Stimulated activated CD4-positive, alpha-beta T cell treated with anti-CD3 and anti-CD28 coated beads, Interleukin-2, amount 100 ng/mL, for 4 hours (primary cell): Measurements from ENCODE around the gene PNRC1.
"Not testable (repeated sequence)": the region's sequence is repeated elsewhere in the genome, so short reads cannot be mapped to it uniquely, and the experiment has no call there.

ENCODE experiments used
- DNase-seq: peaks from one replicate; pipeline ENCODE4 v3.0.0-alpha.2; 2020; ENCODE audit warnings: low read depth

PNRC1 gene

GRCh38 chr6:89059227-89059626 is 21.3 kb upstream of the PNRC1 start:
- DNase-seq = no peak

- DNase-seq = no peak
These were observed 16.7 kb upstream of the PNRC1 start for GRCh38 chr6:89063881-89064280.

GRCh38 chr6:89064931-89065330 is 15.6 kb upstream of the PNRC1 start:
- DNase-seq = not testable (repeated sequence)

- not testable (repeated sequence) for DNase-seq
These were observed 14.4 kb upstream of the PNRC1 start for GRCh38 chr6:89066121-89066520.

GRCh38 chr6:89066940-89067646 is 13.5 kb upstream of the PNRC1 start:
- no peak for DNase-seq

GRCh38 chr6:89067796-89068195 is 12.8 kb upstream of the PNRC1 start:
- DNase-seq = no peak

GRCh38 chr6:89068695-89069094 is 11.9 kb upstream of the PNRC1 start:
- no peak for DNase-seq

GRCh38 chr6:89069536-89070163 is 10.9 kb upstream of the PNRC1 start:
- DNase-seq = no peak

GRCh38 chr6:89071036-89071435 is 9.5 kb upstream of the PNRC1 start:
- no peak for DNase-seq

GRCh38 chr6:89073014-89073620 is 7.4 kb upstream of the PNRC1 start:
- no peak for DNase-seq

GRCh38 chr6:89073840-89074239 is 6.7 kb upstream of the PNRC1 start:
- no peak for DNase-seq

GRCh38 chr6:89079511-89080234 is 878 bp upstream of the PNRC1 start:
- DNase-seq = peak; percentile 32

- no peak for DNase-seq
These were observed 525 bp downstream of the PNRC1 start for GRCh38 chr6:89081129-89081422.

GRCh38 chr6:89081423-89082322 is 1.1 kb downstream of the PNRC1 start:
- DNase-seq = peak; percentile 97

GRCh38 chr6:89082486-89082891 is 1.9 kb downstream of the PNRC1 start:
- DNase-seq = no peak

- DNase-seq = no peak
These were observed 4.0 kb downstream of the PNRC1 start for GRCh38 chr6:89084542-89084941.

GRCh38 chr6:89084954-89085353 is 4.4 kb downstream of the PNRC1 start:
- DNase-seq = no peak

- DNase-seq = no peak
These were observed 5.1 kb downstream of the PNRC1 start for GRCh38 chr6:89085409-89086205.

- no peak for DNase-seq
These were observed 7.3 kb downstream of the PNRC1 start for GRCh38 chr6:89087881-89088280.

GRCh38 chr6:89098461-89098860 is 17.9 kb downstream of the PNRC1 start:
- DNase-seq = no peak

- DNase-seq = no peak
These were observed 19.6 kb downstream of the PNRC1 start for GRCh38 chr6:89100114-89100513.
